ENCODE data around the gene KCNA10.

Gene KCNA10

GRCh38 chr1:110506541-110506940 is 12.4 kb downstream of the KCNA10 start:
- no peak overlapping the region for H3K4me3 ChIP-seq (ENCODE audit: control insufficient read depth, low read depth, low read length)
- TF ChIP-seq CTCF (IDR thresholded peaks at IDR 0.05; ENCODE audit: control insufficient read depth, insufficient read depth, low read depth, low read length, missing control alignments) = no peak
- no peak for DNase-seq (ENCODE audit: low read depth)

GRCh38 chr1:110505596-110505995 is 13.4 kb downstream of the KCNA10 start:
- TF ChIP-seq CTCF (IDR thresholded peaks at IDR 0.05; ENCODE audit: control insufficient read depth, insufficient read depth, low read depth, low read length, missing control alignments) = no peak
- H3K4me3 ChIP-seq (ENCODE audit: control insufficient read depth, low read depth, low read length) = no peak overlapping the region
- no peak for DNase-seq (ENCODE audit: low read depth)

- TF ChIP-seq CTCF (IDR thresholded peaks at IDR 0.05; ENCODE audit: control insufficient read depth, insufficient read depth, low read depth, low read length, missing control alignments) = no peak
- no peak for DNase-seq (ENCODE audit: low read depth)
- no peak overlapping the region for H3K4me3 ChIP-seq (ENCODE audit: control insufficient read depth, low read depth, low read length)
These were observed 14.7 kb downstream of the KCNA10 start for GRCh38 chr1:110504226-110504625.

GRCh38 chr1:110503471-110503870 is 15.5 kb downstream of the KCNA10 start:
- DNase-seq (ENCODE audit: low read depth) = no peak
- no peak overlapping the region for H3K4me3 ChIP-seq (ENCODE audit: control insufficient read depth, low read depth, low read length)
- no peak for TF ChIP-seq CTCF (IDR thresholded peaks at IDR 0.05; ENCODE audit: control insufficient read depth, insufficient read depth, low read depth, low read length, missing control alignments)

GRCh38 chr1:110502402-110503151 is 16.4 kb downstream of the KCNA10 start:
- H3K4me3 ChIP-seq (ENCODE audit: control insufficient read depth, low read depth, low read length) = no peak overlapping the region
- TF ChIP-seq CTCF (IDR thresholded peaks at IDR 0.05; ENCODE audit: control insufficient read depth, insufficient read depth, low read depth, low read length, missing control alignments) = no peak
- DNase-seq (ENCODE audit: low read depth) = no peak

- TF ChIP-seq CTCF (IDR thresholded peaks at IDR 0.05; ENCODE audit: control insufficient read depth, insufficient read depth, low read depth, low read length, missing control alignments) = no peak
- no peak for DNase-seq (ENCODE audit: low read depth)
- H3K4me3 ChIP-seq (ENCODE audit: control insufficient read depth, low read depth, low read length) = no peak overlapping the region
These were observed 17.4 kb downstream of the KCNA10 start for GRCh38 chr1:110501488-110502132.

Data from AG09309 (cell line).